Stimulated activated CD4-positive, alpha-beta T cell treated with anti-CD3 and anti-CD28 coated beads, TNF-alpha, amount 100 ng/mL, for 48 hours (primary cell): ENCODE measurements around the gene CHCHD6.

Experiments used
- DNase-seq, 3 donors: peaks; one replicate each; pipeline ENCODE4 v3.0.0-alpha.2; 2020; ENCODE audit warnings: low read depth in 3 of 3

The CHCHD6 gene

GRCh38 chr3:126992776-126993175 is 288.7 kb downstream of the CHCHD6 start:
- no peak for DNase-seq

GRCh38 chr3:126993436-126993835 is 289.4 kb downstream of the CHCHD6 start:
- DNase-seq: no peak

GRCh38 chr3:126994661-126995245 is 290.7 kb downstream of the CHCHD6 start:
- DNase-seq: no peak

GRCh38 chr3:126995254-126995780 is 291.3 kb downstream of the CHCHD6 start:
- no peak for DNase-seq

GRCh38 chr3:126995926-126996512 is 292.0 kb downstream of the CHCHD6 start:
- DNase-seq: no peak

- no peak for DNase-seq
These were observed 292.9 kb downstream of the CHCHD6 start for GRCh38 chr3:126996905-126997304.

- DNase-seq: no peak
These were observed 293.5 kb downstream of the CHCHD6 start for GRCh38 chr3:126997455-126998038.

GRCh38 chr3:126998320-126998719 is 294.3 kb downstream of the CHCHD6 start:
- no peak for DNase-seq

- no peak for DNase-seq
These were observed 294.7 kb downstream of the CHCHD6 start for GRCh38 chr3:126998728-126999127.

GRCh38 chr3:126999383-126999782 is 295.3 kb downstream of the CHCHD6 start:
- DNase-seq: no peak

- DNase-seq: no peak
These were observed 296.1 kb downstream of the CHCHD6 start for GRCh38 chr3:127000119-127000518.

- no peak for DNase-seq
These were observed 296.7 kb downstream of the CHCHD6 start for GRCh38 chr3:127000761-127001160.

- no peak for DNase-seq
These were observed 297.6 kb downstream of the CHCHD6 start for GRCh38 chr3:127001486-127002194.

- DNase-seq: no peak
These were observed 298.4 kb downstream of the CHCHD6 start for GRCh38 chr3:127002195-127003174.

GRCh38 chr3:127003175-127003555 is 299.1 kb downstream of the CHCHD6 start:
- DNase-seq: no peak

- DNase-seq: no peak
These were observed 299.7 kb downstream of the CHCHD6 start for GRCh38 chr3:127003601-127004280.

- DNase-seq: no peak
These were observed 300.8 kb downstream of the CHCHD6 start for GRCh38 chr3:127004641-127005397.

- DNase-seq: no peak
These were observed 301.9 kb downstream of the CHCHD6 start for GRCh38 chr3:127005864-127006500.

GRCh38 chr3:127006781-127007436 is 302.9 kb downstream of the CHCHD6 start:
- DNase-seq: no peak
